ENCODE data around the gene NDUFA11. TPM values are rescaled to one million over a fixed set of nuclear protein-coding genes. Genes with fewer than 3 reads are reported as not detected.
"Not testable (repeated sequence)": the region's sequence is repeated elsewhere in the genome, so short reads cannot be mapped to it uniquely, and the experiment has no call there.

NDUFA11 gene
- total RNA-seq, 3 donors from 2014 or later (not counting 1 experiment from before 2014, with no cell fraction given), result 111 to 115 (median 113) TPM

- Mint-ChIP-seq H3K9me3 (no peaks in the 10 kb centered on the region), H3K4me1 (peaks cover 0 to 7% of the 10 kb centered on the region in 2 donors), H3K4me3 (no peak overlapping the region), H3K36me3 (no peaks in the 10 kb centered on the region), H3K27ac (no peak overlapping the region), H3K27me3 (ENCODE audit: low read depth in 2 of 2) (peaks cover 0 to 6% of the 10 kb centered on the region in 2 donors)
- intact Hi-C loops (cut with micrococcal nuclease), result no loop called here
- Histone ChIP-seq H3K27ac (ENCODE audit: low read length) (no peak overlapping the region), H3K4me1 (ENCODE audit: control insufficient read depth, insufficient read depth, low read length) (no peaks in the 10 kb centered on the region), H3K9me3 (ENCODE audit: control insufficient read depth, insufficient read depth, low read length) (no peaks in the 10 kb centered on the region), H3K36me3 (ENCODE audit: control insufficient read depth, insufficient read depth, low read length) (no peaks in the 10 kb centered on the region), H3K4me3 (ENCODE audit: low read length) (no peak overlapping the region), H3K27me3 (ENCODE audit: control insufficient read depth, insufficient read depth, low read length) (no peaks in the 10 kb centered on the region)
- ATAC-seq (no peak), DNase-seq (no peak)
- 70% methylated on average over 16 of the region's 17 CpGs for WGBS (ENCODE audit: insufficient coverage)
- TF ChIP-seq, protein P1, sequence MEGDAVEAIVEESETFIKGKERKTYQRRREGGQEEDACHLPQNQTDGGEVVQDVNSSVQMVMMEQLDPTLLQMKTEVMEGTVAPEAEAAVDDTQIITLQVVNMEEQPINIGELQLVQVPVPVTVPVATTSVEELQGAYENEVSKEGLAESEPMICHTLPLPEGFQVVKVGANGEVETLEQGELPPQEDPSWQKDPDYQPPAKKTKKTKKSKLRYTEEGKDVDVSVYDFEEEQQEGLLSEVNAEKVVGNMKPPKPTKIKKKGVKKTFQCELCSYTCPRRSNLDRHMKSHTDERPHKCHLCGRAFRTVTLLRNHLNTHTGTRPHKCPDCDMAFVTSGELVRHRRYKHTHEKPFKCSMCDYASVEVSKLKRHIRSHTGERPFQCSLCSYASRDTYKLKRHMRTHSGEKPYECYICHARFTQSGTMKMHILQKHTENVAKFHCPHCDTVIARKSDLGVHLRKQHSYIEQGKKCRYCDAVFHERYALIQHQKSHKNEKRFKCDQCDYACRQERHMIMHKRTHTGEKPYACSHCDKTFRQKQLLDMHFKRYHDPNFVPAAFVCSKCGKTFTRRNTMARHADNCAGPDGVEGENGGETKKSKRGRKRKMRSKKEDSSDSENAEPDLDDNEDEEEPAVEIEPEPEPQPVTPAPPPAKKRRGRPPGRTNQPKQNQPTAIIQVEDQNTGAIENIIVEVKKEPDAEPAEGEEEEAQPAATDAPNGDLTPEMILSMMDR (IDR thresholded peaks at IDR 0.05), result no peak
Measured at GRCh38 chr19:5889288-5889971, 14.2 kb downstream of the NDUFA11 start.

- DNase-seq; H3K36me3 Mint-ChIP-seq; H3K4me1 ChIP-seq (ENCODE audit: control insufficient read depth, insufficient read depth, low read length); H3K4me3 Mint-ChIP-seq; H3K9me3 ChIP-seq (ENCODE audit: control insufficient read depth, insufficient read depth, low read length); H3K9me3 Mint-ChIP-seq; H3K27ac Mint-ChIP-seq; intact Hi-C loops (cut with micrococcal nuclease); H3K27ac ChIP-seq (ENCODE audit: low read length); H3K27me3 ChIP-seq (ENCODE audit: control insufficient read depth, insufficient read depth, low read length); H3K36me3 ChIP-seq (ENCODE audit: control insufficient read depth, insufficient read depth, low read length); H3K4me1 Mint-ChIP-seq; ATAC-seq; H3K4me3 ChIP-seq (ENCODE audit: low read length): not testable (repeated sequence)
- WGBS (ENCODE audit: insufficient coverage), result 78% methylated on average over 9 of the region's 11 CpGs
- H3K27me3 Mint-ChIP-seq (ENCODE audit: low read depth in 2 of 2), result peaks cover 0 to 11% of the 10 kb centered on the region in 2 donors
Measured at GRCh38 chr19:5884065-5884811, 19.4 kb downstream of the NDUFA11 start.

GRCh38 chr19:5883157-5883873 is 20.3 kb downstream of the NDUFA11 start:
- ATAC-seq; H3K36me3 Mint-ChIP-seq; H3K9me3 ChIP-seq (ENCODE audit: control insufficient read depth, insufficient read depth, low read length); DNase-seq; H3K27ac ChIP-seq (ENCODE audit: low read length); H3K36me3 ChIP-seq (ENCODE audit: control insufficient read depth, insufficient read depth, low read length); H3K4me1 ChIP-seq (ENCODE audit: control insufficient read depth, insufficient read depth, low read length); H3K27me3 ChIP-seq (ENCODE audit: control insufficient read depth, insufficient read depth, low read length); H3K27ac Mint-ChIP-seq; intact Hi-C loops (cut with micrococcal nuclease); H3K4me1 Mint-ChIP-seq; H3K4me3 Mint-ChIP-seq; H3K4me3 ChIP-seq (ENCODE audit: low read length); H3K9me3 Mint-ChIP-seq: not testable (repeated sequence)
- peaks cover 0 to 11% of the 10 kb centered on the region in 2 donors for H3K27me3 Mint-ChIP-seq (ENCODE audit: low read depth in 2 of 2)
- whole genome bisulfite sequencing (ENCODE audit: insufficient coverage), result 84% methylated on average over 12 of the region's 13 CpGs

DNA sequence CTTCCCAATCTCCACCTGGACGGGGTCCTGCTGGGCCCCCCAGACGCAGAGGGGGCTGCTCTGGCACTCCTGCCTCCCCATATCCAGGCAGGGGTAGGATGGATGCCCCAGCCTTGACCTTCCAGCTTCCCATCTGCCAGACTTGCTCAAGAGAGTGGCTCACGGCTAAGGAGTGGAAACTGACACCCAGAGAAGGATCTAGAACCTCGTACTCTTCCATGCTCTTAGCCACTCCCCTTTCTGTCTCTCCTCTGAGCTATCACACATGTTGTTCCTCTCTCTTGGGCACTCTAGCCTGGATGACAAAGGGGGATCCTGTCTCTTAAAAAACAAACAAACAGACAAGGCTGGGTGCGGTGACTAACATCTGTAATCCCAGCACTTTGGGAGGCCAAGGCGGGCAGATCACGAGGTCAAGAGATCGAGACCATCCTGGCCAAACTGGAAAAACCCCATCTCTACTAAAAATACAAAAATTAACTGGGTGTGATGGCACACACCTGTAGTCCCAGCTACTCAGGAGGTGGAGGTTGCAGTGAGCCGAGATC is 21.1 kb downstream of the NDUFA11 start:
- H3K36me3 Mint-ChIP-seq, result no peaks in the 10 kb centered on the region
- no peak for ATAC-seq

More for the DNA sequence above, 21.1 kb downstream of the NDUFA11 start:
- Mint-ChIP-seq H3K27me3 (ENCODE audit: low read depth in 2 of 2) (peaks cover 0 to 11% of the 10 kb centered on the region in 2 donors), H3K4me1 (no peaks in the 10 kb centered on the region), H3K27ac (no peak overlapping the region), H3K4me3 (no peak overlapping the region), H3K9me3 (no peaks in the 10 kb centered on the region)
- no peak overlapping the region for H3K4me3 ChIP-seq (ENCODE audit: low read length)
- H3K9me3 ChIP-seq (ENCODE audit: control insufficient read depth, insufficient read depth, low read length), result no peaks in the 10 kb centered on the region
- no peak overlapping the region for H3K27ac ChIP-seq (ENCODE audit: low read length)
- 71% methylated on average over 9 of the region's 9 CpGs for WGBS (ENCODE audit: insufficient coverage)
- peaks cover 5% of the 10 kb centered on the region for H3K27me3 ChIP-seq (ENCODE audit: control insufficient read depth, insufficient read depth, low read length)
- H3K4me1 ChIP-seq (ENCODE audit: control insufficient read depth, insufficient read depth, low read length), result no peaks in the 10 kb centered on the region
- TF ChIP-seq, protein P1 (IDR thresholded peaks at IDR 0.05), result no peak
- H3K36me3 ChIP-seq (ENCODE audit: control insufficient read depth, insufficient read depth, low read length), result no peaks in the 10 kb centered on the region
- no peak for DNase-seq
- intact Hi-C loops (cut with micrococcal nuclease), result no loop called here
